GM19099 (cell line): ENCODE measurements around the gene RASSF8.

Experiments
- POLR2A ChIP-seq: IDR thresholded peaks from 3 replicates; pipeline ENCODE4 v1.6.1; 2011; ENCODE audit warnings: low read depth; ENCODE audit not compliant: insufficient read length; ENCODE audit errors: extremely low read depth

RASSF8 gene

GRCh38 chr12:25979563-25979962 is 21.1 kb downstream of the RASSF8 start:
- no peak for TF ChIP-seq POLR2A

GRCh38 chr12:25980035-25980434 is 21.6 kb downstream of the RASSF8 start:
- TF ChIP-seq POLR2A: no peak

DNA sequence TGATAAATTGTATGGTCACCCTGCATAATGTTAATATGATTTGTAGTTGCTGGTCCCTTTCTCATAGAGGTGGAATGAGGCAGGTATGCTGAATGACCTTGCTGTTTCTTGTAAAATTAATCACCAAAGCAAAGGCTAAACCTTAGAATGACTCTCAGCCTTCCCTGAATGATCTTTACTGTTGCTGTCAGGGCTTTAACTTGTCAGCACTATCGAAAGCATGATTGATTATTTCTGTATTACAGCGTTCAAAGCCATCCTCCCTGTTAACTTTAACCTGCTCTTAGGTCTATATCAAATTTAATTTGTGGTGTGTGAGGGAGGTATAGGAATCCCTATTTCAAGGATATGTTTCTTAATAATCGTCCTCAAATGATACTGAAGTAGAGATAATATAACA is 23.1 kb downstream of the RASSF8 start:
- no peak for TF ChIP-seq POLR2A

DNA sequence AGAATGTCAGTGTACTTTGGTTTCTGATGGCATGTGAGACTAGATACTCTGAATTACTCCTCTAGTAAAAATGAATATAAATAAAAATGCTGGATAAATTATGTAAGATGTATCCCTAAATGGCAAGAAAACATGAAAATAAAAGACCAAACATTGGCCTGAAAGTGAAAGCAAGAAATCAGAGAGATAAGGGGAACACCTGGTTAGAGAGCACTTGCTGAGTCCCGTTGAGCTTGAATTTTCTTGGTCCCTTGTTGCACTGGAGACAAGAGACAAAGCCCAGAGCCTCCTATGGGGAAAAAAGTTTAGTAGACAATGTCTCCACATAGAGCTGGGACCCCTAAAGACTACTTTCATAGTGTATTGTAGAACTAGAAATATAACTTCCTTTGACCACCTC is 23.9 kb downstream of the RASSF8 start:
- TF ChIP-seq POLR2A: no peak

GRCh38 chr12:25983625-25984024 is 25.1 kb downstream of the RASSF8 start:
- no peak for TF ChIP-seq POLR2A

DNA sequence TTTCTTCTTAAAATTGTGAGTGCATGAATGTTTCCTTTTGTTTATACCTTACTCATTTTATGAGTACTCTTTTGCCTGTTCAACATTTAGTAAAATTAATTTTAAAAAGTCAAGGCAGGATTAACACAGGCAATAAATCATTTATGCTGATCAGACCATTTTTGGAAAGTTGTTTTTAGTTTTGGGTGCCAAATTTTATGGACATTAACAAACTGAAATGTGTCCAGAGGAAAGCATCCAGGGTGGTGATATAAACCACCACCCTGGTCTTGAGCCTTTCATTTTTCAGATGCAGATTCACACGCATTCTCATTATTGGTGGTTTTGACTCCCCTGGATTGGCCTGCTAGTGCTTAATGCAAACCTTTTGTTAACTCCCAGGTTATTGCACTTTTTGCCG is 26.3 kb downstream of the RASSF8 start:
- no peak for TF ChIP-seq POLR2A

GRCh38 chr12:25985316-25986175 is 27.1 kb downstream of the RASSF8 start:
- TF ChIP-seq POLR2A: no peak

GRCh38 chr12:25986180-25986579 is 27.7 kb downstream of the RASSF8 start:
- no peak for TF ChIP-seq POLR2A

DNA sequence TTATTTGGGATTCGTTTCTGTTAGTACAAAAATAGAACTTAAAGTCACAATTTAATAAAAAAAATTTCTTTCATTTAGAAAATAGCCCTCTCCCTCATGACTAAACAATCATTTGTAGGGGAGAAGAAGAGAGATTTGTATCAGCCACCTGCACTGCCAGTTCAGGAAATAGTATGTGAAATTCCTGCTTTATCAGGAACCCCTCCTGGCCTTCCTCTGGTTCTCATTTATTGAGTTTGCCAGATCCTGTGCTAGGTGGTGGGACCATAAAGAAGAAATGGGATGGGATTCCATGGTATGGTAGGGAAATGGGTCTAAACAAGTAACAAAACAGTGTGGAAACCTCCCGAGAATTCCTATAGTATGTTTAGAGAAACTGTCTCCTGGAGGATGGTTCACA is 30.0 kb downstream of the RASSF8 start:
- TF ChIP-seq POLR2A: no peak

DNA sequence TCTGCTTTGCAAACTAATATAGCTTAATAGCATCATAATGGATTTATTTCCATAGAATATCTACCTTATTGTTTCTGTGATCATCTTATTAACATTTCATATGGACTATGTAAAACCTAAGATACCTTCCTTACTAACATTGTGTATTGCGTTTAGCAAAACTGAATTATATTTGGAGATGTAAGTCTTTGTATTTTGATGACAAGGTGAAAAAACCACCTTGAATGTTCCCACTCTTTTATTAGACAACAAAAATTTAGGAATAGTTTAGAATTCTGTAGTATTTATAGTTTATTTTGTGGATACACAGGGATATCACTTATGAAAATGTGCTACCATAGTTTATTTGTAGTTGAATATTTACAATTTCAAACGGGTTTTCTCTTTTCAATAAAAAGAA is 32.0 kb downstream of the RASSF8 start:
- no peak for TF ChIP-seq POLR2A

DNA sequence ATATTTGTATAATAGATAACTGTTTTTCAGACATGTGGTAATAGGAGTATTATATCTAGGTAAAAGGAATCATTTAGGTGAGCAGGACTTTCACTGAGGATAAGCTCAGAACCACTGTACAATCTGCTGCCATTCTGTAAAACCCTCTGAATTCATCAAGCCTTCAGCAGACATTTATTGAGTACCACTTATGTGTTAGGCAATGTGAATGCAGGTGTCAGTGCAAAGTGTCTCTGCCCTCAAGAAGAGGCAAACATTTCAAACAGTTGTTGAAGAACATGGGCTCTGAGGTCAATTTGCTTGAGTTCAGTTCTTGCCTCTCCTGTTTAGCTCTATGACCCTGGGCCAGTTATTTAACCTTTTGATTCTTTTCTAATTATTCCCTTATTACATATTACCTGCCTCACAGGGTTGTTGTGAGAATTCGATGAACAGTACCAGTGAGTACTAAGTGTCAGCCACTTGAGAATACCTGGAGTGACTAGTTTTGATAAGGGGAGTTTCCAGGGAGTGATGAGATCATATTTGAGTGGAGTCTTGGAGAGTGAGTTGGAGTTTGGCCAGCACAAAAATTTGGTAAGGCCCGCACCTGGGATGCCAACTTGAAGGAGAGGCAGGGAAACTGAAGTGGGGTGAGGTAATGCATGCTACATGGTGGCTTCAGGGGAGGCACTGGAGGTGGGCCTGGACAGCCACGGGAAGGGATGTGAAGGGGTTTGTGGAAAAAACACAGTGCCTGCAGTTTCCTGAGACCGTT is 33.7 kb downstream of the RASSF8 start:
- TF ChIP-seq POLR2A: no peak

GRCh38 chr12:25993901-25994651 is 35.6 kb downstream of the RASSF8 start:
- no peak for TF ChIP-seq POLR2A

DNA sequence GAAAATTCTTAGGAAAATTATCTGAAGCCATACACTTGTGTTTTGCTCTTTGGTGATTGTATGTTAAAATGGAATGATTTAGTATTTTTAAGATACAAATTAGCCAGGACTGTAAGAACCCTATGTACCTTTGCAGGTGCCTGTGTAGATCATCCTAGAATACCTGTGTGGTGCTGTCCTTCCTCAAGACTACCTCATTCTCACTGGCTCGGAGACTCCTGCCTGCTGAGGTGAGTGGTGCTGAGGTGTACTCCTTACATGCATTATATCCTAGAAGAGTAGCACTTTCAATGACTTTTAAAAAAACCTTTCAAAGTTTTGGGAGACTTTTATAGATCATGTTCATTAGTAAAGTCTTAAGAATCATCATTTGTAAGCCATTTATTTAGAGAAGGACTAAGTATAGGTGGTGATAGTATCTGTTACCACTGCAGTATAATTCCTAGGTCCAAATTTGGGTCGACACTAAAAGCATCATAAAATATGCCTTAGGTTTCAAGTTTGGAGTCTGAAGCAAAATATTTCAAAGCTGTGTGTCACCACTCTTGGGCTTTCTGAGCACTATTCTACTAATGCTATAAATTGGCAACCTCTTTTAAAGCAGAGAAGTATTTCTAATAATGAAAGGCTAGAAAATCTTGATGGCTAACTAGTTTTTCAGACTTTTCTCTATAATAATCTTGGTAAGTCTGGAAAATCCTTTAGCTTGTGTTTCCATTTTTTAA is 36.6 kb downstream of the RASSF8 start:
- TF ChIP-seq POLR2A: no peak

GRCh38 chr12:25995906-25996305 is 37.4 kb downstream of the RASSF8 start:
- no peak for TF ChIP-seq POLR2A

- no peak for TF ChIP-seq POLR2A
Observed at GRCh38 chr12:25996677-25997076, 38.2 kb downstream of the RASSF8 start.
